Ovary (tissue), 3 donors: ENCODE data around the gene CDK8.

Source experiments
- CTCF ChIP-seq, 3 donors: fragments of 450-650 bp in 2 of 3; fragments of 200-600 bp in 1 of 3; IDR thresholded peaks; one replicate each; pipeline versions ENCODE4 v1.5.1 to v1.8.0; 2016 to 2022; ENCODE audit warnings: antibody characterized with exemption in 3 of 3, mild to moderate bottlenecking in 1 of 3
- EP300 ChIP-seq: sonication (generic); formaldehyde crosslinking; IDR thresholded peaks from one replicate; pipeline ENCODE4 v1.6.1; 2017; ENCODE audit warnings: antibody characterized with exemption
- POLR2A ChIP-seq: fragments of 450-650 bp; IDR thresholded peaks from one replicate; pipeline ENCODE4 v1.6.1; 2017; ENCODE audit warnings: antibody characterized with exemption, mild to moderate bottlenecking, moderate library complexity
- donor health status: DM: no; HTN: no; CAD: no.

- no peak for TF ChIP-seq CTCF (IDR thresholded peaks at IDR 0.05)
- TF ChIP-seq POLR2A, result no peak
- TF ChIP-seq EP300, result no peak
Observed at GRCh38 chr13:26310003-26310402, 56.1 kb downstream of the CDK8 start.
